Activated T-cell treated with anti-CD3 and anti-CD28 coated beads for 48 hours (primary cell): ENCODE data around the gene PCIF1.
"Not testable (repeated sequence)": the region's sequence is repeated elsewhere in the genome, so short reads cannot be mapped to it uniquely, and the experiment has no call there.

Experiments
- DNase-seq: peaks from one replicate; pipeline ENCODE4 v3.0.0-alpha.2; 2020; ENCODE audit warnings: low read depth

Gene PCIF1

GRCh38 chr20:45934586-45935415 is at the start of gene PCIF1:
TSS of gene PCIF1 (plus strand) at chr20:45934683. CDS start at chr20:45939000, 4,317 bp downstream.
- peak; percentile 98 for DNase-seq

- DNase-seq = no peak
These were observed 47.7 kb upstream of the PCIF1 start for GRCh38 chr20:45886590-45887345.

GRCh38 chr20:45887346-45887715 is 47.2 kb upstream of the PCIF1 start, which contains the start of gene SPATA25:
TSS of gene SPATA25 (minus strand) at chr20:45887622. CDS start at chr20:45887590, 32 bp downstream.
- no peak for DNase-seq

GRCh38 chr20:45888681-45889080 is 45.8 kb upstream of the PCIF1 start:
- DNase-seq = no peak

GRCh38 chr20:45890077-45890984 is 44.2 kb upstream of the PCIF1 start:
- DNase-seq = peak; percentile 49

GRCh38 chr20:45890985-45891983 is 43.2 kb upstream of the PCIF1 start, which contains the start of the genes CTSA and NEURL2:
TSS of gene CTSA (plus strand) at chr20:45891335. CDS start at chr20:45891569, 234 bp downstream.
TSS of gene NEURL2 (minus strand) at chr20:45891208. CDS start at chr20:45890991, 217 bp downstream.
- peak; percentile 79 for DNase-seq

- no peak for DNase-seq
These were observed 42.2 kb upstream of the PCIF1 start for GRCh38 chr20:45892049-45892825.

- peak; percentile 8 for DNase-seq
These were observed 41.5 kb upstream of the PCIF1 start for GRCh38 chr20:45892828-45893500.

GRCh38 chr20:45893831-45894230 is 40.7 kb upstream of the PCIF1 start:
- DNase-seq = no peak

- DNase-seq = no peak
These were observed 39.7 kb upstream of the PCIF1 start for GRCh38 chr20:45894797-45895196.

- no peak for DNase-seq
These were observed 37.8 kb upstream of the PCIF1 start for GRCh38 chr20:45896641-45897161.

- DNase-seq = no peak
These were observed 37.2 kb upstream of the PCIF1 start for GRCh38 chr20:45897289-45897688.

- no peak for DNase-seq
These were observed 36.8 kb upstream of the PCIF1 start for GRCh38 chr20:45897692-45898091.

- DNase-seq = no peak
These were observed 36.2 kb upstream of the PCIF1 start for GRCh38 chr20:45898285-45898684.

GRCh38 chr20:45899046-45899835 is 35.2 kb upstream of the PCIF1 start:
- DNase-seq = no peak

- DNase-seq = not testable (repeated sequence)
These were observed 33.2 kb upstream of the PCIF1 start for GRCh38 chr20:45901332-45901731.

- DNase-seq = no peak
These were observed 32.2 kb upstream of the PCIF1 start for GRCh38 chr20:45902199-45902701.
